ENCODE data around the gene BTK. TPM values are rescaled to one million over a fixed set of nuclear protein-coding genes. Genes with fewer than 3 reads are reported as not detected.
A peak's percentile ranks its signal among the peaks of the same experiment; 100 is the strongest.

The BTK gene
- total RNA-seq, 4 donors from 2014 or later: 2.5 to 19.7 (median 4.9) TPM

DNA sequence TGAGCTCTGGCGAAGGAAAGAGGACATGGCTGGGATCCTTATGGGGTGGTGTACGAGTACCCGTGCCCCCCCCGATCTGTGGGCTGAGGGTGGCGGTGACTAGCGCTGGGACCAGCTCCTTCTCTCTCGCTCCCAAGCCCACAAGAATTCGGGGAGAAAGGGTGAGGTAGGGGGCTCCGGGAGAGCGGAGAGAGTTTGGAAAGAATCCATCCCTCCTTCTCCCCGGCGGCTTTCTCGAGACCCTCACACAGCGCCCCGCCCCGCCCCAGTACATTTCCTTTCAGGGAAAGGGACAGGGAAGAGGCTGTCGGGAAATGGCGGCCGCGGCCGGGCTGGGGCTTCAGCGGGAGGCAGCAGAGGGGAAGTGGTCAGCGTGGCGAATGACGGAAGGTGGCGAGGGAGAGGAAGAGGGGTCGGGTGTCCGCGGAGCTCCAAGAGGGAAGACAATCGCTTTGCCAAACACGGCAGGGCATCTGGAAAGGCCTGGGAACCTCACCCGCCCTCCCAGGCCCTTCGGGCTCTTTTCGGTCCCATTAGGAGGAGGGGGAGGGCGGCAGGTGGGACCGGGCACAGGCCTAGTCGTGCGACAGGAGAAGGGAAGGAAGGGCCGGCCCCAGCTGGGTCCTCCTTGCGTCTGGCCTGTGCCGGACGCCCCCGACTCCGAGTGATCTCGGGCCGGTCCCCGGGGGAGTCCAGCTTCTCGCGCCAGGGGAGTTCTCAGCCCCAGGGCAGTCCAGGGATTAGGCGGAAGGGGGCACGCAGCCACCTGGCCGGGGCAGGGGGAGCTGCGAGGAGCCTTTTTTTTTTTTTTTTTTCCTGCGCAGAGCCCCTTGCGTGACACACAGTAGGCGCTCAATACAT lies 32.2 kb upstream of the BTK start:
- H3K27ac ChIP-seq: peak overlapping the region; percentile 91 to 96 (median 94)
- H3K27me3 ChIP-seq: peaks cover 0 to 12% of the 10 kb centered on the region in 2 donors
- peaks cover 0 to 8% (median 0%) of the 10 kb centered on the region in 3 donors for H3K36me3 ChIP-seq
- peak; percentile 23 to 36 for DNase-seq (ENCODE audit: low spot score in 2 of 2)
- no peaks in the 10 kb centered on the region for H3K9me3 ChIP-seq
- TF ChIP-seq POLR2A (IDR thresholded peaks at IDR 0.05): peak in 1 of 2 donors; percentile 30
- TF ChIP-seq, protein P1, sequence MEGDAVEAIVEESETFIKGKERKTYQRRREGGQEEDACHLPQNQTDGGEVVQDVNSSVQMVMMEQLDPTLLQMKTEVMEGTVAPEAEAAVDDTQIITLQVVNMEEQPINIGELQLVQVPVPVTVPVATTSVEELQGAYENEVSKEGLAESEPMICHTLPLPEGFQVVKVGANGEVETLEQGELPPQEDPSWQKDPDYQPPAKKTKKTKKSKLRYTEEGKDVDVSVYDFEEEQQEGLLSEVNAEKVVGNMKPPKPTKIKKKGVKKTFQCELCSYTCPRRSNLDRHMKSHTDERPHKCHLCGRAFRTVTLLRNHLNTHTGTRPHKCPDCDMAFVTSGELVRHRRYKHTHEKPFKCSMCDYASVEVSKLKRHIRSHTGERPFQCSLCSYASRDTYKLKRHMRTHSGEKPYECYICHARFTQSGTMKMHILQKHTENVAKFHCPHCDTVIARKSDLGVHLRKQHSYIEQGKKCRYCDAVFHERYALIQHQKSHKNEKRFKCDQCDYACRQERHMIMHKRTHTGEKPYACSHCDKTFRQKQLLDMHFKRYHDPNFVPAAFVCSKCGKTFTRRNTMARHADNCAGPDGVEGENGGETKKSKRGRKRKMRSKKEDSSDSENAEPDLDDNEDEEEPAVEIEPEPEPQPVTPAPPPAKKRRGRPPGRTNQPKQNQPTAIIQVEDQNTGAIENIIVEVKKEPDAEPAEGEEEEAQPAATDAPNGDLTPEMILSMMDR (IDR thresholded peaks at IDR 0.05): no peak
- peak in 1 of 2 donors; percentile 61 for TF ChIP-seq EP300 (IDR thresholded peaks at IDR 0.05)
- WGBS, 2 donors: 1 to 28% methylated on average over 34 to 56 of the region's 56 CpGs
- peaks cover 0 to 42% (median 2%) of the 10 kb centered on the region in 4 donors for H3K4me1 ChIP-seq
- peak overlapping the region; percentile 42 to 70 (median 50) for H3K4me3 ChIP-seq

- H3K27me3 ChIP-seq: peaks cover 0 to 19% of the 10 kb centered on the region in 2 donors
- H3K9me3 ChIP-seq: no peaks in the 10 kb centered on the region
- peak overlapping the region in 3 of 4 donors; percentile 91 to 96 (median 92) for H3K27ac ChIP-seq
- DNase-seq (ENCODE audit: low spot score in 2 of 2): no peak
- TF ChIP-seq EP300 (IDR thresholded peaks at IDR 0.05): no peak
- TF ChIP-seq, protein P1 (IDR thresholded peaks at IDR 0.05): no peak
- TF ChIP-seq POLR2A (IDR thresholded peaks at IDR 0.05): no peak
- H3K4me3 ChIP-seq: no peak overlapping the region
- 63 to 67% methylated on average over 4 of the region's 4 CpGs for WGBS, 2 donors
- H3K4me1 ChIP-seq: peaks cover 0 to 47% (median 2%) of the 10 kb centered on the region in 4 donors
- peaks cover 0 to 10% (median 0%) of the 10 kb centered on the region in 3 donors for H3K36me3 ChIP-seq
These were observed 31.2 kb upstream of the BTK start for GRCh38 chrX:101417190-101417589.

GRCh38 chrX:101416691-101417090 lies 30.7 kb upstream of the BTK start:
- H3K4me1 ChIP-seq: peaks cover 0 to 51% (median 2%) of the 10 kb centered on the region in 4 donors
- WGBS, 2 donors: 88 to 100% methylated on average over 7 of the region's 7 CpGs
- no peaks in the 10 kb centered on the region for H3K9me3 ChIP-seq
- peaks cover 0 to 24% of the 10 kb centered on the region in 2 donors for H3K27me3 ChIP-seq
- peak overlapping the region in 1 of 4 donors; percentile 96 for H3K27ac ChIP-seq
- TF ChIP-seq EP300 (IDR thresholded peaks at IDR 0.05): no peak
- TF ChIP-seq, protein P1 (IDR thresholded peaks at IDR 0.05): no peak
- no peak for TF ChIP-seq POLR2A (IDR thresholded peaks at IDR 0.05)
- no peak for DNase-seq (ENCODE audit: low spot score in 2 of 2)
- H3K4me3 ChIP-seq: no peak overlapping the region
- H3K36me3 ChIP-seq: peaks cover 0 to 15% (median 0%) of the 10 kb centered on the region in 3 donors

- peak in 1 of 2 donors; percentile 39 for DNase-seq (ENCODE audit: low spot score in 2 of 2)
- Histone ChIP-seq H3K4me3 (no peak overlapping the region), H3K27me3 (peaks cover 0 to 24% of the 10 kb centered on the region in 2 donors), H3K9me3 (no peaks in the 10 kb centered on the region), H3K4me1 (peaks cover 0 to 58% (median 3%) of the 10 kb centered on the region in 4 donors), H3K36me3 (peaks cover 0 to 16% (median 0%) of the 10 kb centered on the region in 3 donors), H3K27ac (peak overlapping the region; percentile 59 to 88 (median 82))
- TF ChIP-seq POLR2A (IDR thresholded peaks at IDR 0.05): no peak
- TF ChIP-seq, protein P1 (IDR thresholded peaks at IDR 0.05): peak; percentile 57 to 82 (median 74)
- WGBS, 2 donors: 35 to 38% methylated on average over 11 to 12 of the region's 12 CpGs
These were observed 29.5 kb upstream of the BTK start for GRCh38 chrX:101415180-101416145.

Measured in tibial nerve (tissue), 4 donors.